ENCODE measurements around the gene CRACR2A. TPM values are rescaled to one million over a fixed set of nuclear protein-coding genes. Genes with fewer than 3 reads are reported as not detected.

CRACR2A gene
- total and polyA plus RNA-seq, 2 donors, result 7.3 to 9.4 TPM

DNA sequence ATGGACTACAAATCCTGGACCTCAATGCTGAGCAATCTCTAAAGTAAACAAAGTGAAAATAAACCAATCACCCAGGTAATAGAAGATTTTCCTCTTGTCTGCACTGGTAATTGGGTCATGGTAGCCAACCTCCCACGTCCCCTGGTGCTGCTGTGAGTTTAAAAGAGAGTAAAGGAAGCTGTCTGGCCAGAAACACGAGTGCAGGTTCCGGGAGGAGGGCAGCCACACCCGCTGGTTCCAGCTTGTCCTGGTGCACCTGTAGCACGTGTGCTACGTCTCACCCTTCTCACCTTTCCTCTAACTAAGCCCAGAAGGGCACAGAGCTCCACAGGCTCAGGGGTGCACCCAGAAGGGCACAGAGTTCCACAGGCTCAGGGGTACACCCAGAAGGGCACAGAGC lies 5.4 kb downstream of the CRACR2A start:
- H3K36me3 ChIP-seq (ENCODE audit: control insufficient read depth in 2 of 2, insufficient read depth in 2 of 2, low read length in 1 of 2), result peaks cover 11 to 19% of the 10 kb centered on the region in 2 donors
- no peak for DNase-seq (ENCODE audit: low read depth in 6 of 9, low spot score in 9 of 9)
- peaks cover 3 to 5% of the 10 kb centered on the region in 2 donors for H3K9me3 ChIP-seq (ENCODE audit: control insufficient read depth in 2 of 2, insufficient read depth in 1 of 2, low read length in 1 of 2)
- no peaks in the 10 kb centered on the region for H3K27me3 ChIP-seq (ENCODE audit: control insufficient read depth in 2 of 2, insufficient read depth in 1 of 2, low read length in 1 of 2)
- peaks cover 11 to 24% of the 10 kb centered on the region in 2 donors for H3K4me1 ChIP-seq (ENCODE audit: control insufficient read depth in 2 of 2, insufficient read depth in 2 of 2, low read length in 2 of 2)
- no peak overlapping the region for H3K4me3 ChIP-seq (ENCODE audit: low read length in 2 of 2)
- no peak overlapping the region for H3K27ac ChIP-seq (ENCODE audit: low read depth in 1 of 2, low read length in 1 of 2)
- 75% methylated on average over 6 of the region's 6 CpGs for WGBS

DNA sequence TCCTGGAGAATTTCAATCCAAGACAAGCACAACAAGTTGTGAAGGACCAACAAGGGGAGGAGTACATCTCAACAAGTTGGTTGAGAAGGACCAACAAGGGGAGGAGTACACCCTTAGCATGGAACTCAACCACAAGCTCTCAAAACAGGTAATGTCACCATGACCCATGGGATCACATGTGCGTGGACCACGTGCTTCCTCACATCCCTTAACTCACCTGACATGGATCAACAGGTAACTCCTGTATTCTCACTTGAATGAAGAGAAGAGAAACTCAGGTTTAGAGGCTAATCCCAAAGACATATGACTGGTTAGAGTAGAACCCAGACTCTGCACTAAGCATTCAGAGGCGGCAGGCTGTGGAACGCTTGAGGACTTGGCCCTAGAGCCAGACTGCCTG lies 6.2 kb downstream of the CRACR2A start:
- H3K4me1 ChIP-seq (ENCODE audit: control insufficient read depth in 2 of 2, insufficient read depth in 2 of 2, low read length in 2 of 2), result peaks cover 8 to 17% of the 10 kb centered on the region in 2 donors
- 98% methylated on average over 4 of the region's 4 CpGs for WGBS
- H3K4me3 ChIP-seq (ENCODE audit: low read length in 2 of 2), result no peak overlapping the region
- H3K9me3 ChIP-seq (ENCODE audit: control insufficient read depth in 2 of 2, insufficient read depth in 1 of 2, low read length in 1 of 2), result peaks cover 3 to 5% of the 10 kb centered on the region in 2 donors
- peaks cover 9 to 20% of the 10 kb centered on the region in 2 donors for H3K36me3 ChIP-seq (ENCODE audit: control insufficient read depth in 2 of 2, insufficient read depth in 2 of 2, low read length in 1 of 2)
- DNase-seq (ENCODE audit: low read depth in 6 of 9, low spot score in 9 of 9), result no peak
- H3K27ac ChIP-seq (ENCODE audit: low read depth in 1 of 2, low read length in 1 of 2), result no peak overlapping the region
- no peaks in the 10 kb centered on the region for H3K27me3 ChIP-seq (ENCODE audit: control insufficient read depth in 2 of 2, insufficient read depth in 1 of 2, low read length in 1 of 2)

DNA sequence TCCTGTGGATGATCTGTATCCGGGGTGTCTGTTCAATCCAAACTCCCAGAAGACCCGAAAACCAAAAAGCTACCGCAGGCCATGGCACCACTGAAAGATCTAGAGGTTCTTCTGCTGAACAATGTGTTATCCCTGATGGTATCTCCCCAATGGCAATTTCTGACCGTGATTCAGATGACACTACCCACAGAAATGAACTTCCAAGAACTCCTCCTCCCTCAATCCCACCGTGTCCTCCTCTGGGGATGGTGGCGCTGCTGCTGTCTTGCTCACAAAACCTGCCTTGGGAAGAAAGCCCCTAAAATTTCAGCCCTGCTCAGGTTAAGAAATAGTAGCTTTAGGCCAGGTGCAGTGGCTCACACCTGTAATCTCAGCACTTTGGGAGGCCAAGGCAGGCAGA lies 7.8 kb downstream of the CRACR2A start:
- no peaks in the 10 kb centered on the region for H3K27me3 ChIP-seq (ENCODE audit: control insufficient read depth in 2 of 2, insufficient read depth in 1 of 2, low read length in 1 of 2)
- WGBS, result 97% methylated on average over 6 of the region's 6 CpGs
- H3K4me3 ChIP-seq (ENCODE audit: low read length in 2 of 2), result no peak overlapping the region
- peaks cover 9 to 22% of the 10 kb centered on the region in 2 donors for H3K36me3 ChIP-seq (ENCODE audit: control insufficient read depth in 2 of 2, insufficient read depth in 2 of 2, low read length in 1 of 2)
- no peak overlapping the region for H3K27ac ChIP-seq (ENCODE audit: low read depth in 1 of 2, low read length in 1 of 2)
- no peak for DNase-seq (ENCODE audit: low read depth in 6 of 9, low spot score in 9 of 9)
- peaks cover 3 to 5% of the 10 kb centered on the region in 2 donors for H3K9me3 ChIP-seq (ENCODE audit: control insufficient read depth in 2 of 2, insufficient read depth in 1 of 2, low read length in 1 of 2)
- peaks cover 4 to 5% of the 10 kb centered on the region in 2 donors for H3K4me1 ChIP-seq (ENCODE audit: control insufficient read depth in 2 of 2, insufficient read depth in 2 of 2, low read length in 2 of 2)

DNA sequence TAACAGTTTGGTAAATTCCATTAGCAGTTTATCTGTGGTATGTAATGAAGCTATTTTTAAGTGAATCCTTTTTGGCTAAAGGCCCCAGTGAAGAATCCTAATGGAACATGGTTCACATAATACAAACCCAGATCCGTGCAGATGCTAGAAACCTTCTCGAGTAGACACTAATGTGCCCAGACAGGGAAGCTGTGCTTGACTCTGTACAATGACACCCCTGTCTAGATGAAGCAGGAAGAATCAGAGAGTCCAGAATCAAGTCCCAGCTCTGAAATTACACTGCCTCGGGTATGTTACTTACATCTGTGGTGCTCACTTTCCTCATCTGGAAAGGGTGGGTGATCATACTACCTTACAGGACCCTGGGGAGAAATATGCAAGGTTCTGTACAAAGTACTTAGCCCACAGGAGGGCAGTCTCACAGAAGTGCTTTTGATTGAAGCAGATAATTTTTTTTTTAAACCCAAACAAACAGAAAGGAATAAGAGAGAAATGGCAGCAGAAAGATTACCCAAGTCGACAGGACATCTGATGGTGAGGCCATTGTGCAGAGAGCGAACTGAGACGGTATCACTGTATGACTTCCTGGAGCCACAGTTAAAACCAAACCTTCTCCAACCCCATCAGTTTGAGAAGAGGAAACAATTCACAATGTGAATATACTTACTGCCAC lies 8.5 kb downstream of the CRACR2A start:
- DNase-seq (ENCODE audit: low read depth in 6 of 9, low spot score in 9 of 9), result no peak
- no peaks in the 10 kb centered on the region for H3K27me3 ChIP-seq (ENCODE audit: control insufficient read depth in 2 of 2, insufficient read depth in 1 of 2, low read length in 1 of 2)
- 84% methylated on average over 6 of the region's 6 CpGs for WGBS
- H3K27ac ChIP-seq (ENCODE audit: low read depth in 1 of 2, low read length in 1 of 2), result no peak overlapping the region
- H3K4me3 ChIP-seq (ENCODE audit: low read length in 2 of 2), result no peak overlapping the region
- H3K36me3 ChIP-seq (ENCODE audit: control insufficient read depth in 2 of 2, insufficient read depth in 2 of 2, low read length in 1 of 2), result peaks cover 9 to 22% of the 10 kb centered on the region in 2 donors
- peaks cover 4 to 5% of the 10 kb centered on the region in 2 donors for H3K4me1 ChIP-seq (ENCODE audit: control insufficient read depth in 2 of 2, insufficient read depth in 2 of 2, low read length in 2 of 2)
- H3K9me3 ChIP-seq (ENCODE audit: control insufficient read depth in 2 of 2, insufficient read depth in 1 of 2, low read length in 1 of 2), result peaks cover 3 to 5% of the 10 kb centered on the region in 2 donors

DNA sequence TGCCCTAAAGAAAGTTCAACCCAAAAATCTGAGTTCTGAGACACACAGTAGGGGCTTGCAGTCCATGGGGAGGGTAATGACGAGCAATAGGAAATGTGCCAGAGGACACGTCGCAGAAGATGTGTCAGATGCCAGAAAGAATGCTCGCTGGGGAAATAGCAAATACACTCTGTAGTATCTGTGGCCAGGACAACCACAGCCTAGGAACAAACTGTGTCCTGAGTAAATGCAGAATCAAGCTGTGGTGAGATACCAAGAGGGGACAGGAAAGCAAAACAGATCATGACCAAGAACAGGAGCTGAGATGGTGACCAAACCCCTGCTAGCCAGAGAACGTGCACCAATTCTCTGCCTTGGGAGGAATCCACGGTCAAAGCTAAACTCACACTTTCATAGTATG lies 9.1 kb downstream of the CRACR2A start:
- no peak for DNase-seq (ENCODE audit: low read depth in 6 of 9, low spot score in 9 of 9)
- 94% methylated on average over 6 of the region's 6 CpGs for WGBS
- Histone ChIP-seq H3K4me1 (ENCODE audit: control insufficient read depth in 2 of 2, insufficient read depth in 2 of 2, low read length in 2 of 2) (peaks cover 4 to 5% of the 10 kb centered on the region in 2 donors), H3K4me3 (ENCODE audit: low read length in 2 of 2) (no peak overlapping the region), H3K27me3 (ENCODE audit: control insufficient read depth in 2 of 2, insufficient read depth in 1 of 2, low read length in 1 of 2) (no peaks in the 10 kb centered on the region), H3K27ac (ENCODE audit: low read depth in 1 of 2, low read length in 1 of 2) (no peak overlapping the region), H3K36me3 (ENCODE audit: control insufficient read depth in 2 of 2, insufficient read depth in 2 of 2, low read length in 1 of 2) (peaks cover 9 to 22% of the 10 kb centered on the region in 2 donors), H3K9me3 (ENCODE audit: control insufficient read depth in 2 of 2, insufficient read depth in 1 of 2, low read length in 1 of 2) (peaks cover 3 to 5% of the 10 kb centered on the region in 2 donors)

DNA sequence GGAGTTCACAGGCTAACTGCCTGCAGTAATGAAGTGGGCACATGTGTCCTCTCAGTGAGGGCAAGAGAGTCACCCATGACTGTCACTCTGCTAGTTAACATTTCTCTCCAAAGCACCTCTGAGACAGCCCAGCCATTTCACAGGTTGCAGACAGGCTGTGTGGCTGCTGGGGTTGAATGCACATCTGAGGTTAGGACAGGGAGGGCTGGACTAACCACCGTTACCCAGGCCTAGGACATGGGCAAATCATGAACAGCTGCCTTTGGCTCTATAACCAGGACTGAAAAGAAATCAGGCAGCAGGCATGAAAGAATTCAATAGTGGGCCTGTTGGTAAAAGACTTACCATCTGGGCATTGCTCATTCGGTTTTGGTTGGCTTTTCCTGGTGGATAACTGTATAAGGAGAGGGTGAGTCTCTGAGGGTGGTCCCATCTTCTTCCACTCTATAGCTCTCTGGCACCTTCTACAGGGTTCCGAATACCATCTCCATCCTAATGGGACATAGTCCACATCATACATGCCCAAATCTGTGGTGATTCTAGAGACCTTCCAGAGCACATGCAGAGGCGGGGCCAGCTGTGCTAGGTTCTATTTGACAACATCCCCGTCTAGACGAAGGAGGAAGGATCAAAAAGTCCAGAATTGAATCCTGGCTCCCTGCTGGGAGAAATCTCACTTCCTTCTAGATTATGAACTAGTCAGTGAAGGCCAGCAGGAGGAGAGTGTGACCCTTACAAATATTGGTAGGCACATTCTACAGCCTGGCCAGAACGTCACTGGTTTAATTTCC lies 10.8 kb downstream of the CRACR2A start:
- no peak for DNase-seq (ENCODE audit: low read depth in 6 of 9, low spot score in 9 of 9)
- H3K9me3 ChIP-seq (ENCODE audit: control insufficient read depth in 2 of 2, insufficient read depth in 1 of 2, low read length in 1 of 2), result peaks cover 3 to 5% of the 10 kb centered on the region in 2 donors
- peaks cover 11 to 13% of the 10 kb centered on the region in 2 donors for H3K36me3 ChIP-seq (ENCODE audit: control insufficient read depth in 2 of 2, insufficient read depth in 2 of 2, low read length in 1 of 2)
- 98% methylated on average over 7 of the region's 7 CpGs for WGBS
- no peaks in the 10 kb centered on the region for H3K27me3 ChIP-seq (ENCODE audit: control insufficient read depth in 2 of 2, insufficient read depth in 1 of 2, low read length in 1 of 2)
- H3K4me1 ChIP-seq (ENCODE audit: control insufficient read depth in 2 of 2, insufficient read depth in 2 of 2, low read length in 2 of 2), result no peaks in the 10 kb centered on the region
- no peak overlapping the region for H3K27ac ChIP-seq (ENCODE audit: low read depth in 1 of 2, low read length in 1 of 2)
- H3K4me3 ChIP-seq (ENCODE audit: low read length in 2 of 2), result no peak overlapping the region

DNA sequence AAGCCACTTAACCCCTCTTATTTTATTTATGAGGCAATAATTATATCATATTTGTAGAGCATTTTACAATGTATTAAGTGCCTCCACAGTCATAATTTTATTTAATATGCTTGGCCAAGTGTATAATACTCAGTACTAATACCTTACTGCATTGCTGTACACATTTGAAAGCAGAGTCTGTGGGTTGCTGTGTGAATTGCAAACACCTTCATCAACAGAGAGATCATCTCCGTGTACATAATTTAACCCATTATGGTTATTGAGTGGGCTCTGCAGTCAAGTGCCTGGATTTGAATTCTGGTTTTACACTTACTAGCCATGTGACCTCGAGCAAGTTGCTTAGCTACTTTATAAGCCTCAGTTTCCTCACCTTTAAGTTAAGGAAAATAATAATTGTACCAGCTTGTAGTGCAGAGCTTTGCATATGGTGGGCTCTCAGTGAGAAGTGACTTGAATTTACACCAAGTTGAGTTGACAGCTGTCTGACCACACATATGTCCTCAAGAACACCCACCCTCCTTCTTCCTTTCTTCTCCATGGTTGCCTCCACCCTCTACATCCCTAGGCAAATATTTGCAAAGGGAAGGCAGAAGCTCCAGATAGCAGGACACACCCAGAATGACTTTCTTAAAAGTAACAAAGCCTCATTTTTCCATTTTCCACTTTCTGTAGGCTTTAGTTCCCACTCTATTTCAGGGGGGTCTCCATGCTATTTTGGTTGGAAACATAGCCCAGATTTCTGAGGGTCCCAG lies 12.3 kb downstream of the CRACR2A start:
- no peaks in the 10 kb centered on the region for H3K9me3 ChIP-seq (ENCODE audit: control insufficient read depth in 2 of 2, insufficient read depth in 1 of 2, low read length in 1 of 2)
- no peak overlapping the region for H3K4me3 ChIP-seq (ENCODE audit: low read length in 2 of 2)
- no peaks in the 10 kb centered on the region for H3K27me3 ChIP-seq (ENCODE audit: control insufficient read depth in 2 of 2, insufficient read depth in 1 of 2, low read length in 1 of 2)
- 94% methylated on average over 2 of the region's 2 CpGs for WGBS
- no peak overlapping the region for H3K27ac ChIP-seq (ENCODE audit: low read depth in 1 of 2, low read length in 1 of 2)
- peaks cover 3 to 7% of the 10 kb centered on the region in 2 donors for H3K36me3 ChIP-seq (ENCODE audit: control insufficient read depth in 2 of 2, insufficient read depth in 2 of 2, low read length in 1 of 2)
- no peak for DNase-seq (ENCODE audit: low read depth in 6 of 9, low spot score in 9 of 9)
- H3K4me1 ChIP-seq (ENCODE audit: control insufficient read depth in 2 of 2, insufficient read depth in 2 of 2, low read length in 2 of 2), result no peaks in the 10 kb centered on the region

DNA sequence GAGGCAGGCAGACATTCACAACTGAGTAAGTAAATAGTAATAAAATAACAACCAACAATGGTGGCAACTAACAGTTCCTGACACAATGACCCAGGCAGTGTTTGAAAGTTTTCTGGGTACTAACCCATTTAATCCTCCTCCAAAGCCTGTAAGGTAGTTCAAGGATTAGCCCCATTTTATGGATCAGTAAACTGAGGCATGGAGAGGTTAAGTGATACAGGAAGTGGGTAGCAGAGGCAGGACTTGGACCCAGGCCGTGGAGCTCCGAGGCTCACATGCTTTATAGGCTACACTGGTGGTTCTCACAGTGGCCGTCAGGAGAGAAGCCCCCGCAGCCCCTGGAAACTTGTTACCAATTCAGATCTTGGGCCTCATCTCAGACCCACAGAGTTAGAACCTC lies 17.5 kb downstream of the CRACR2A start:
- Histone ChIP-seq H3K4me1 (ENCODE audit: control insufficient read depth in 2 of 2, insufficient read depth in 2 of 2, low read length in 2 of 2) (no peaks in the 10 kb centered on the region), H3K27ac (ENCODE audit: low read depth in 1 of 2, low read length in 1 of 2) (no peak overlapping the region), H3K27me3 (ENCODE audit: control insufficient read depth in 2 of 2, insufficient read depth in 1 of 2, low read length in 1 of 2) (no peaks in the 10 kb centered on the region), H3K4me3 (ENCODE audit: low read length in 2 of 2) (no peak overlapping the region), H3K36me3 (ENCODE audit: control insufficient read depth in 2 of 2, insufficient read depth in 2 of 2, low read length in 1 of 2) (peaks cover 8 to 24% of the 10 kb centered on the region in 2 donors), H3K9me3 (ENCODE audit: control insufficient read depth in 2 of 2, insufficient read depth in 1 of 2, low read length in 1 of 2) (no peaks in the 10 kb centered on the region)
- DNase-seq (ENCODE audit: low read depth in 6 of 9, low spot score in 9 of 9), result no peak
- 98% methylated on average over 4 of the region's 4 CpGs for WGBS

DNA sequence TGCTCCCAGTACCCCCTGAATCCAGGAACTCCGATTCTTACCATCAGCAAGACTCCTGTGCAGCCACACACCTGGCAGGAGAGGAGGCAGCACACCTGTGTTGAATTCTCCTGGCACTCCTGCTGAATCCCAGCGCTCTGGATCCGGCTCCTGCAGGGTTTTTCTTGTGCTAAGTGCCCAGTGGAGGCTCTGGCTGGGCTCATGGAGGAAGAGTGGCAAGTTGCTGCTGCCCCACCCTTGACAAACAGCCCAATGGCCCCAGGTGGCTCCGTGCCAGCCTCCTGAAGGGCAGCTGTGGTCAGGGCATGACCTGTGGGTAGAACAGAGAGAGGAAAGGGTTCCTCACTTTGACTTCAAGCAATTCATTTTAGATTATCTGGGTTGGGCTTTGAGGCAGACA lies 20.0 kb downstream of the CRACR2A start:
- DNase-seq (ENCODE audit: low read depth in 6 of 9, low spot score in 9 of 9), result no peak
- H3K4me1 ChIP-seq (ENCODE audit: control insufficient read depth in 2 of 2, insufficient read depth in 2 of 2, low read length in 2 of 2), result peaks cover 19 to 23% of the 10 kb centered on the region in 2 donors
- peaks cover 8 to 24% of the 10 kb centered on the region in 2 donors for H3K36me3 ChIP-seq (ENCODE audit: control insufficient read depth in 2 of 2, insufficient read depth in 2 of 2, low read length in 1 of 2)
- H3K4me3 ChIP-seq (ENCODE audit: low read length in 2 of 2), result no peak overlapping the region
- no peaks in the 10 kb centered on the region for H3K9me3 ChIP-seq (ENCODE audit: control insufficient read depth in 2 of 2, insufficient read depth in 1 of 2, low read length in 1 of 2)
- WGBS, result 95% methylated on average over 4 of the region's 4 CpGs
- H3K27ac ChIP-seq (ENCODE audit: low read depth in 1 of 2, low read length in 1 of 2), result no peak overlapping the region
- H3K27me3 ChIP-seq (ENCODE audit: control insufficient read depth in 2 of 2, insufficient read depth in 1 of 2, low read length in 1 of 2), result no peaks in the 10 kb centered on the region
